GM23248 (cell line): Measurements from ENCODE around the gene SRC.

ENCODE experiments used
- EZH2 ChIP-seq: fragments of 200-600 bp; sonication (generic); IDR thresholded peaks from 2 replicates; pipeline ENCODE4 v1.6.1; 2018; ENCODE audit warnings: antibody characterized with exemption, mild to moderate bottlenecking; ENCODE audit not compliant: insufficient read depth, poor library complexity, severe bottlenecking
- EZH2phosphoT487 ChIP-seq: fragments of 200-600 bp; sonication (generic); IDR thresholded peaks from 2 replicates; pipeline ENCODE4 v1.6.1; 2018; ENCODE audit warnings: antibody characterized with exemption, moderate library complexity, mild to moderate bottlenecking, low read depth; ENCODE audit not compliant: insufficient read depth

DNA sequence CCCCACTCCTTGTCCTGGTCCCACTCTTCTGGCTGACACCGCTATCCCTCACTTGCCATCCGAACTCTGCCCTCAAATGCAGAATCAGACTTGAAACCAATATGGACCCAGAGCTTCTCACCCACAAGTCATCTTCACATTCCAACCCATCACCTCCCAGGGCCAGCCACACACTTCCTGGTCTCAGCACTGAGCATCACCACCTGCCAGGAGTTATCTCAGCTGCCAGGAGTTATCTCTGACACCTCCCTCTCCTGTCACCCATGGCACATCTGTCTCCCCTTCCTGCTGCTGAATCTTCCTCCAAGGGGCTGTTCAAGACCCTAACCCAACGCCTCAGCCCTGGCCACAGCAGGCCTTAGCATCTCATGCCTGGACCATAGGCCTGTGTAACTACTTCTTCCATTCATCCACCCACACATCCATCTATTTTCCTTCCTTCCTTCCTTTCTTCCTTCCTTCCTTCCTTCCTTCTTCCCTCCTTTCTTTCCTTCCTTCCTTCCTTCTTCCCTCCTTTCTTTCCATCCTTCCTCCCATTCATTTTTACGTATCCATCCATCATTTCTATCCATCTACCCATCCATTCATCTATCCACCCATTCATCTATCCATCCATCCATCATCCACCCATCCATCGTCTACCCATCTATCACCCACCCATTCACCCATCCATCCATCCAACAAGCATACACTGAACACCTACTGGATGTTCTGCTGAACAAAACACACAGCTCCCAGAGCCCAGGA lies 100.5 kb downstream of the SRC start:
- no peak for TF ChIP-seq EZH2
- TF ChIP-seq EZH2phosphoT487 = no peak
